Heart right ventricle (tissue), 16 donors: ENCODE results near the gene NTRK2. TPM values are rescaled to one million over a fixed set of nuclear protein-coding genes. Genes with fewer than 3 reads are reported as not detected.

Experiments
- ATAC-seq, 8 donors: fragments of 200-7000 bp; cut with Tn5 transposase; one replicate each; pipeline ENCODE4 v1.9.1; 2020; ENCODE audit warnings: mild to moderate bottlenecking in 8 of 8, moderate library complexity in 8 of 8, moderate number of reproducible peaks in 1 of 8
- DNase-seq, 2 donors: peaks; one replicate each; pipeline ENCODE4 v3.0.0-alpha.2; 2020
- H3K27ac ChIP-seq, 10 donors: fragments of 200-600 bp; sonication (generic) in 2 of 10; one replicate each; pipeline versions ENCODE4 v1.5.0 to v1.8.0; 2020 to 2022; ENCODE audit warnings: mild to moderate bottlenecking in 3 of 10
- H3K27me3 ChIP-seq, 7 donors: fragments of 200-600 bp; one replicate each; pipeline ENCODE4 v1.8.0; 2021 to 2022; ENCODE audit warnings: mild to moderate bottlenecking in 2 of 7
- H3K36me3 ChIP-seq, 9 donors: fragments of 200-600 bp; sonication (generic) in 1 of 9; one replicate each; pipeline versions ENCODE4 v1.5.0 to v1.8.0; 2020 to 2022; ENCODE audit warnings: mild to moderate bottlenecking in 2 of 9
- H3K4me1 ChIP-seq, 9 donors: fragments of 200-600 bp; sonication (generic) in 1 of 9; one replicate each; pipeline versions ENCODE4 v1.5.0 to v1.8.0; 2020 to 2022; ENCODE audit warnings: mild to moderate bottlenecking in 4 of 9
- H3K4me3 ChIP-seq, 10 donors: fragments of 200-600 bp; sonication (generic) in 2 of 10; one replicate each; pipeline versions ENCODE4 v1.5.0 to v1.8.0; 2020 to 2022; ENCODE audit warnings: mild to moderate bottlenecking in 7 of 10, moderate library complexity in 2 of 10
- H3K9me3 ChIP-seq, 11 donors: fragments of 200-600 bp in 10 of 11; sonication (generic) in 2 of 11; one replicate each; pipeline versions ENCODE4 v1.5.0 to v1.8.0; 2013 to 2022; ENCODE audit warnings: mild to moderate bottlenecking in 2 of 11, control low read depth in 1 of 11, moderate library complexity in 1 of 11
- CTCF ChIP-seq, 9 donors: fragments of 200-600 bp; sonication (generic) in 2 of 9; IDR thresholded peaks; one replicate each; pipeline versions ENCODE4 v1.5.0 to v1.8.0; 2021 to 2022; ENCODE audit warnings: antibody characterized with exemption in 9 of 9, mild to moderate bottlenecking in 5 of 9, moderate library complexity in 1 of 9
- WGBS, 2 donors: extraction: QIAGEN DNeasy Blood & Tissue Kit; methylation state at CpG; one replicate each; pipeline ENCODE4 v1.1.7; 2013; ENCODE audit warnings: inconsistent platforms in 1 of 2; 5-methylcytosine and 5-hydroxymethylcytosine counted together
- intact Hi-C, 10 donors: fragments of 100-400 bp; cut with DNase I; formaldehyde crosslinking; loops; one replicate each; pipeline versions ENCODE4 v1.11.1 to v1.14.2; 2022
- polyA plus RNA-seq, 2 donors: library from polyadenylated mRNA; stranded (reverse); fragments of 200-250 nt; gene quantifications; one replicate each; pipeline ENCODE4 v1.2.3, GENCODE V29; 2013
- total RNA-seq, 10 donors: library from RNA; stranded (reverse); fragmentation: NEBNext Ultra II Directional in 3 of 10; extraction: Animal tissue kit (Norgen Biotek cat#: 25700) in 3 of 10; gene quantifications; one replicate each; pipeline versions ENCODE4 v1.2.1 to v1.2.4, GENCODE V29; 2021 to 2023
- donor health status: Arrhythmogenic right ventricular cardiomyopathy.
- donor health status: ischemic (EF 13 %, LVEDD 7.1; RV severe dilation, severe dysfunction).
- donor health status: healthy with polysubstance abuse.
- donor health status: DM: no; HTN: yes; CAD: no.
- donor health status: DM: no; HTN: no; CAD: no.
- donor health status: ischemic (EF 25% LVEDD 6.9; RV normal size, moderate dysfunction).
- donor health status: ischemic (EF 25% LVEDD 5.7; RV mildly dilated, moderate dysfunction).
- donor health status: healthy.
- donor health status: DM: yes; HTN: yes; CAD: no.
- donor health status: Ischemic cardiomyopathy.
- donor health status: ischemic (EF 35%, LVEDD 5.7; RV mildly dilated, moderate dysfunction).
- donor health status: nonischemic (EF 11% LVEDD 7.7; RV severe dilation, severe dysfunction).
- donor health status: DM: yes; HTN: yes; CAD: no.
- donor health status: PGD.
- donor health status: ischemic (EF 29% LVEDD 5.4; RV normal size, mild dysfunction).
- donor health status: nonischemic (EF 23%, LVEDD 6.1; RV moderate dilation, normal function).

NTRK2 gene
- total and polyA plus RNA-seq, 12 donors = 1.8 to 7.7 (median 3.0) TPM

- WGBS, 2 donors = 64 to 66% methylated on average over 9 of the region's 9 CpGs
- H3K4me3 ChIP-seq = no peak overlapping the region
- intact Hi-C loops = no loop called here
- no peak overlapping the region for H3K27ac ChIP-seq
- ATAC-seq (no peak), DNase-seq (no peak)
- no peaks in the 10 kb centered on the region for H3K36me3 ChIP-seq
- H3K4me1 ChIP-seq = no peaks in the 10 kb centered on the region
- peaks cover 0 to 8% (median 0%) of the 10 kb centered on the region in 7 donors for H3K27me3 ChIP-seq
- TF ChIP-seq CTCF (IDR thresholded peaks at IDR 0.05) = no peak
- H3K9me3 ChIP-seq = no peaks in the 10 kb centered on the region
Measured at GRCh38 chr9:84839541-84839940, 170.0 kb downstream of the NTRK2 start.

- Histone ChIP-seq H3K4me3 (no peak overlapping the region), H3K27me3 (peaks cover 0 to 8% (median 0%) of the 10 kb centered on the region in 7 donors), H3K9me3 (no peaks in the 10 kb centered on the region), H3K36me3 (no peaks in the 10 kb centered on the region), H3K4me1 (no peaks in the 10 kb centered on the region), H3K27ac (no peak overlapping the region)
- intact Hi-C loops = no loop called here
- TF ChIP-seq CTCF (IDR thresholded peaks at IDR 0.05) = no peak
- WGBS, 2 donors = 88 to 95% methylated on average over 5 of the region's 5 CpGs
- DNase-seq (no peak), ATAC-seq (no peak)
Measured at GRCh38 chr9:84841931-84842330, 172.4 kb downstream of the NTRK2 start.

- H3K4me1 ChIP-seq = no peaks in the 10 kb centered on the region
- DNase-seq = no peak
- H3K36me3 ChIP-seq = no peaks in the 10 kb centered on the region
- H3K27ac ChIP-seq = no peak overlapping the region
- intact Hi-C loops = no loop called here
- H3K9me3 ChIP-seq = no peaks in the 10 kb centered on the region
- no peak overlapping the region for H3K4me3 ChIP-seq
- 83 to 85% methylated on average over 5 of the region's 5 CpGs for WGBS, 2 donors
- ATAC-seq = no peak
- H3K27me3 ChIP-seq = peaks cover 0 to 8% (median 0%) of the 10 kb centered on the region in 7 donors
- no peak for TF ChIP-seq CTCF (IDR thresholded peaks at IDR 0.05)
Measured at GRCh38 chr9:84843175-84843824, 173.8 kb downstream of the NTRK2 start.

GRCh38 chr9:84845956-84846900 is 176.7 kb downstream of the NTRK2 start:
- intact Hi-C loops = no loop called here
- TF ChIP-seq CTCF (IDR thresholded peaks at IDR 0.05) = no peak
- Histone ChIP-seq H3K4me3 (no peak overlapping the region), H3K27ac (no peak overlapping the region), H3K9me3 (no peaks in the 10 kb centered on the region), H3K27me3 (peaks cover 0 to 8% (median 0%) of the 10 kb centered on the region in 7 donors), H3K36me3 (no peaks in the 10 kb centered on the region), H3K4me1 (peaks cover 0 to 3% (median 0%) of the 10 kb centered on the region in 9 donors)
- DNase-seq (no peak), ATAC-seq (no peak)
- WGBS, 2 donors = 91 to 93% methylated on average over 7 of the region's 7 CpGs
